Measurements from ENCODE around the gene MYT1. TPM values are rescaled to one million over a fixed set of nuclear protein-coding genes. Genes with fewer than 3 reads are reported as not detected.
"Not testable (repeated sequence)": the region's sequence is repeated elsewhere in the genome, so short reads cannot be mapped to it uniquely, and the experiment has no call there.

Gene MYT1
- polyA plus RNA-seq, 1 experiment: not detected

- Histone ChIP-seq H3K4me3 (ENCODE audit: low read depth, low read length) (no peak overlapping the region), H3K9me3 (ENCODE audit: control insufficient read depth, insufficient read depth, low read length) (no peaks in the 10 kb centered on the region; the same call in 1 of the 2 replicates), H3K27me3 (ENCODE audit: control insufficient read depth, insufficient read depth, low read length) (peaks cover 16% of the 10 kb centered on the region), H3K27ac (ENCODE audit: low read depth, low read length) (no peak overlapping the region)
- no peak for DNase-seq (ENCODE audit: low read depth, low spot score)
- no peak for TF ChIP-seq CTCF (IDR thresholded peaks at IDR 0.05; ENCODE audit: low read depth, low read length)
- CTCF ChIA-PET: no interaction called here
- POLR2A ChIA-PET: no interaction called here
Measured at GRCh38 chr20:64230461-64231145, 66.4 kb downstream of the MYT1 start.

- CTCF ChIA-PET: no interaction called here
- H3K27ac ChIP-seq (ENCODE audit: low read depth, low read length): no peak overlapping the region
- no peaks in the 10 kb centered on the region; the same call in 1 of the 2 replicates for H3K9me3 ChIP-seq (ENCODE audit: control insufficient read depth, insufficient read depth, low read length)
- H3K4me3 ChIP-seq (ENCODE audit: low read depth, low read length): no peak overlapping the region
- DNase-seq (ENCODE audit: low read depth, low spot score): no peak
- TF ChIP-seq CTCF (IDR thresholded peaks at IDR 0.05; ENCODE audit: low read depth, low read length): no peak
- POLR2A ChIA-PET: no interaction called here
- peaks cover 16% of the 10 kb centered on the region for H3K27me3 ChIP-seq (ENCODE audit: control insufficient read depth, insufficient read depth, low read length)
Measured at GRCh38 chr20:64231621-64232550, 67.6 kb downstream of the MYT1 start.

GRCh38 chr20:64232794-64233193, 68.5 kb downstream of the MYT1 start:
- TF ChIP-seq CTCF (IDR thresholded peaks at IDR 0.05; ENCODE audit: low read depth, low read length): no peak
- H3K4me3 ChIP-seq (ENCODE audit: low read depth, low read length): no peak overlapping the region
- H3K27me3 ChIP-seq (ENCODE audit: control insufficient read depth, insufficient read depth, low read length): peaks cover 12% of the 10 kb centered on the region
- H3K27ac ChIP-seq (ENCODE audit: low read depth, low read length): no peak overlapping the region
- DNase-seq (ENCODE audit: low read depth, low spot score): no peak
- POLR2A ChIA-PET: no interaction called here
- CTCF ChIA-PET: no interaction called here
- no peaks in the 10 kb centered on the region; the same call in 1 of the 2 replicates for H3K9me3 ChIP-seq (ENCODE audit: control insufficient read depth, insufficient read depth, low read length)

- Histone ChIP-seq H3K4me3 (ENCODE audit: low read depth, low read length) (no peak overlapping the region), H3K9me3 (ENCODE audit: control insufficient read depth, insufficient read depth, low read length) (no peaks in the 10 kb centered on the region; the same call in 1 of the 2 replicates), H3K27me3 (ENCODE audit: control insufficient read depth, insufficient read depth, low read length) (peaks cover 4% of the 10 kb centered on the region), H3K27ac (ENCODE audit: low read depth, low read length) (no peak overlapping the region)
- POLR2A ChIA-PET: no interaction called here
- CTCF ChIA-PET: no interaction called here
- no peak for TF ChIP-seq CTCF (IDR thresholded peaks at IDR 0.05; ENCODE audit: low read depth, low read length)
- DNase-seq (ENCODE audit: low read depth, low spot score): no peak
Measured at GRCh38 chr20:64233725-64234124, 69.5 kb downstream of the MYT1 start.

GRCh38 chr20:64234291-64234791, 70.1 kb downstream of the MYT1 start:
- Histone ChIP-seq H3K27ac (ENCODE audit: low read depth, low read length) (no peak overlapping the region), H3K9me3 (ENCODE audit: control insufficient read depth, insufficient read depth, low read length) (no peaks in the 10 kb centered on the region; the same call in 1 of the 2 replicates), H3K4me3 (ENCODE audit: low read depth, low read length) (no peak overlapping the region), H3K27me3 (ENCODE audit: control insufficient read depth, insufficient read depth, low read length) (peaks cover 2% of the 10 kb centered on the region)
- DNase-seq (ENCODE audit: low read depth, low spot score): no peak
- POLR2A ChIA-PET: no interaction called here
- no peak for TF ChIP-seq CTCF (IDR thresholded peaks at IDR 0.05; ENCODE audit: low read depth, low read length)
- CTCF ChIA-PET: no interaction called here

GRCh38 chr20:64234921-64235565, 70.8 kb downstream of the MYT1 start:
- H3K27me3 ChIP-seq (ENCODE audit: control insufficient read depth, insufficient read depth, low read length); H3K27ac ChIP-seq (ENCODE audit: low read depth, low read length); POLR2A ChIA-PET; DNase-seq (ENCODE audit: low read depth, low spot score); H3K4me3 ChIP-seq (ENCODE audit: low read depth, low read length); CTCF ChIA-PET; H3K9me3 ChIP-seq (ENCODE audit: control insufficient read depth, insufficient read depth, low read length): not testable (repeated sequence)

Measured in AG04450 (cell line).